ENCODE data around the gene RAB40C.

Gene RAB40C

GRCh38 chr16:555528-556473 is 34.1 kb upstream of the RAB40C start:
- H3K36me3 Mint-ChIP-seq (ENCODE audit: low read depth), result peaks cover 3% of the 10 kb centered on the region
- no peak overlapping the region for H3K4me3 Mint-ChIP-seq
- no peaks in the 10 kb centered on the region for H3K4me1 Mint-ChIP-seq (ENCODE audit: low read depth)
- no peaks in the 10 kb centered on the region for H3K9me3 Mint-ChIP-seq
- no peak overlapping the region for H3K27ac Mint-ChIP-seq
- no peak for DNase-seq (ENCODE audit: low spot score)
- peaks cover 7% of the 10 kb centered on the region for H3K27me3 Mint-ChIP-seq (ENCODE audit: low read depth)

- Mint-ChIP-seq H3K9me3 (no peaks in the 10 kb centered on the region), H3K4me3 (no peak overlapping the region), H3K27me3 (ENCODE audit: low read depth) (peaks cover 7% of the 10 kb centered on the region), H3K4me1 (ENCODE audit: low read depth) (no peaks in the 10 kb centered on the region), H3K27ac (no peak overlapping the region), H3K36me3 (ENCODE audit: low read depth) (peaks cover 3% of the 10 kb centered on the region)
- no peak for DNase-seq (ENCODE audit: low spot score)
These were observed 33.2 kb upstream of the RAB40C start for GRCh38 chr16:556474-557173.

- Mint-ChIP-seq H3K27me3 (ENCODE audit: low read depth) (peaks cover 11% of the 10 kb centered on the region), H3K4me3 (no peak overlapping the region), H3K36me3 (ENCODE audit: low read depth) (peaks cover 3% of the 10 kb centered on the region)
These were observed 32.2 kb upstream of the RAB40C start for GRCh38 chr16:557463-558297.

GRCh38 chr16:558298-559020 is 31.4 kb upstream of the RAB40C start:
- peaks cover 12% of the 10 kb centered on the region for H3K27me3 Mint-ChIP-seq (ENCODE audit: low read depth)
- H3K36me3 Mint-ChIP-seq (ENCODE audit: low read depth), result peaks cover 3% of the 10 kb centered on the region
- H3K27ac Mint-ChIP-seq, result no peak overlapping the region
- no peak overlapping the region for H3K4me3 Mint-ChIP-seq
- no peak for DNase-seq (ENCODE audit: low spot score)
- H3K4me1 Mint-ChIP-seq (ENCODE audit: low read depth), result no peaks in the 10 kb centered on the region
- no peaks in the 10 kb centered on the region for H3K9me3 Mint-ChIP-seq

More at GRCh38 chr16:557463-558297, 32.2 kb upstream of the RAB40C start:
- DNase-seq (ENCODE audit: low spot score), result no peak
- Mint-ChIP-seq H3K9me3 (no peaks in the 10 kb centered on the region), H3K27ac (no peak overlapping the region), H3K4me1 (ENCODE audit: low read depth) (no peaks in the 10 kb centered on the region)

GRCh38 chr16:559021-559380 is 30.9 kb upstream of the RAB40C start:
- Mint-ChIP-seq H3K4me3 (no peak overlapping the region), H3K27me3 (ENCODE audit: low read depth) (peaks cover 12% of the 10 kb centered on the region)

GRCh38 chr16:559411-560203 is 30.3 kb upstream of the RAB40C start:
- no peaks in the 10 kb centered on the region for H3K4me1 Mint-ChIP-seq (ENCODE audit: low read depth)
- H3K4me3 Mint-ChIP-seq, result no peak overlapping the region
- no peak overlapping the region for H3K27ac Mint-ChIP-seq
- no peak for DNase-seq (ENCODE audit: low spot score)
- no peaks in the 10 kb centered on the region for H3K36me3 Mint-ChIP-seq (ENCODE audit: low read depth)
- peaks cover 12% of the 10 kb centered on the region for H3K27me3 Mint-ChIP-seq (ENCODE audit: low read depth)
- no peaks in the 10 kb centered on the region for H3K9me3 Mint-ChIP-seq

More at GRCh38 chr16:559021-559380, 30.9 kb upstream of the RAB40C start:
- peaks cover 3% of the 10 kb centered on the region for H3K36me3 Mint-ChIP-seq (ENCODE audit: low read depth)
- H3K9me3 Mint-ChIP-seq, result no peaks in the 10 kb centered on the region
- no peak overlapping the region for H3K27ac Mint-ChIP-seq
- DNase-seq (ENCODE audit: low spot score), result no peak
- H3K4me1 Mint-ChIP-seq (ENCODE audit: low read depth), result no peaks in the 10 kb centered on the region

- no peaks in the 10 kb centered on the region for H3K36me3 Mint-ChIP-seq (ENCODE audit: low read depth)
- no peak within 1 kb of the TSS for H3K27ac Mint-ChIP-seq
- no peak for DNase-seq (ENCODE audit: low spot score)
- H3K27me3 Mint-ChIP-seq (ENCODE audit: low read depth), result peaks cover 12% of the 10 kb centered on the region
- no peaks in the 10 kb centered on the region for H3K9me3 Mint-ChIP-seq
- no peak within 1 kb of the TSS for H3K4me3 Mint-ChIP-seq
- no peaks in the 10 kb centered on the region for H3K4me1 Mint-ChIP-seq (ENCODE audit: low read depth)
These were observed 29.6 kb upstream of the RAB40C start, which contains the start of gene PRR35 for GRCh38 chr16:560204-560700. PRR35 (plus strand) TSS chr16:560394; CDS start chr16:563295, 2,901 bp downstream.

- Mint-ChIP-seq H3K9me3 (no peaks in the 10 kb centered on the region), H3K36me3 (ENCODE audit: low read depth) (no peaks in the 10 kb centered on the region), H3K4me3 (no peak overlapping the region), H3K4me1 (ENCODE audit: low read depth) (no peaks in the 10 kb centered on the region), H3K27me3 (ENCODE audit: low read depth) (peaks cover 12% of the 10 kb centered on the region), H3K27ac (no peak overlapping the region)
- no peak for DNase-seq (ENCODE audit: low spot score)
These were observed 29.0 kb upstream of the RAB40C start for GRCh38 chr16:560701-561412.

- Mint-ChIP-seq H3K9me3 (no peaks in the 10 kb centered on the region), H3K27me3 (ENCODE audit: low read depth) (peaks cover 12% of the 10 kb centered on the region), H3K27ac (no peak overlapping the region), H3K4me3 (no peak overlapping the region), H3K4me1 (ENCODE audit: low read depth) (no peaks in the 10 kb centered on the region), H3K36me3 (ENCODE audit: low read depth) (no peaks in the 10 kb centered on the region)
- DNase-seq (ENCODE audit: low spot score), result no peak
These were observed 28.5 kb upstream of the RAB40C start for GRCh38 chr16:561413-561794.

- DNase-seq (ENCODE audit: low spot score), result no peak
- Mint-ChIP-seq H3K9me3 (no peaks in the 10 kb centered on the region), H3K4me3 (no peak overlapping the region), H3K27ac (no peak overlapping the region), H3K4me1 (ENCODE audit: low read depth) (peaks cover 7% of the 10 kb centered on the region), H3K27me3 (ENCODE audit: low read depth) (peaks cover 12% of the 10 kb centered on the region), H3K36me3 (ENCODE audit: low read depth) (no peaks in the 10 kb centered on the region)
These were observed 27.6 kb upstream of the RAB40C start for GRCh38 chr16:561957-562938.

GRCh38 chr16:563072-563644 is 26.7 kb upstream of the RAB40C start:
- no peak for DNase-seq (ENCODE audit: low spot score)
- Mint-ChIP-seq H3K4me3 (no peak overlapping the region), H3K36me3 (ENCODE audit: low read depth) (no peaks in the 10 kb centered on the region), H3K27ac (no peak overlapping the region), H3K4me1 (ENCODE audit: low read depth) (peaks cover 8% of the 10 kb centered on the region), H3K27me3 (ENCODE audit: low read depth) (peaks cover 12% of the 10 kb centered on the region), H3K9me3 (no peaks in the 10 kb centered on the region)
